GM12892 (cell line): ENCODE measurements around the gene DENND1A.

ENCODE experiments used
- POLR2A ChIP-seq: IDR thresholded peaks from 2 replicates; pipeline ENCODE4 v1.6.1; 2011; ENCODE audit warnings: low read depth, low read length, control low read depth
- POLR2AphosphoS5 ChIP-seq: IDR thresholded peaks from 2 replicates; pipeline ENCODE4 v1.6.1; 2011; ENCODE audit warnings: low read depth, low read length, control low read depth
- TAF1 ChIP-seq: IDR thresholded peaks from 2 replicates; pipeline ENCODE4 v1.6.1; 2011; ENCODE audit warnings: low read depth, mild to moderate bottlenecking, control low read depth, low read length, borderline replicate concordance

DNA sequence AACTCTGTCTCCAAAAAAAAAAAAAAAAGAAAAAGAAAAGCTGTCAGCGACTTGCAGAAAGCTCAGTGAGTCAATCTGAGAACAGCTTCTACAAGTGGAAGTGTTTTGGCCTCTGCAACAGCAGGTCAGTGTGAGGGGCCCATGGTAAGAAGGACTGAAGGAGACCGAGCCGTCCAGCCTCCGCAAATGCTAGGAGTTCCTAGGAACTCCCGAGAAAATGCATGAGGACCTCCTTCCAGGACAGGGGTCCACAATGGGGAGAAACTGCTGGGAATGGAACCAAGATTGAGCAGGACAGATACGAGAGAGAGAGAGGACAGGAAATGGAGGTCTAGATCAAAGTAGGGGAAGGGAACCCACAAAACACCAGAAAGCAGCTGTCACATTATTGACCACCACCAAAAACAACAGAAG lies 393.5 kb downstream of the DENND1A start:
- TF ChIP-seq TAF1, result no peak
- no peak for TF ChIP-seq POLR2AphosphoS5
- TF ChIP-seq POLR2A, result no peak
